NOMO-1 treated with dmso at 0.1 percent for 144 hours (cell line): Measurements from ENCODE around the gene P2RX5.
A peak's percentile ranks its signal among the peaks of the same experiment; 100 is the strongest.
"Not testable (repeated sequence)": the region's sequence is repeated elsewhere in the genome, so short reads cannot be mapped to it uniquely, and the experiment has no call there.

Experiments used
- DNase-seq: peaks from one replicate; lab custom pipeline; 2025; ENCODE audit not compliant: unreplicated experiment; lab: John Stamatoyannopoulos, UW

Gene P2RX5, protein sequence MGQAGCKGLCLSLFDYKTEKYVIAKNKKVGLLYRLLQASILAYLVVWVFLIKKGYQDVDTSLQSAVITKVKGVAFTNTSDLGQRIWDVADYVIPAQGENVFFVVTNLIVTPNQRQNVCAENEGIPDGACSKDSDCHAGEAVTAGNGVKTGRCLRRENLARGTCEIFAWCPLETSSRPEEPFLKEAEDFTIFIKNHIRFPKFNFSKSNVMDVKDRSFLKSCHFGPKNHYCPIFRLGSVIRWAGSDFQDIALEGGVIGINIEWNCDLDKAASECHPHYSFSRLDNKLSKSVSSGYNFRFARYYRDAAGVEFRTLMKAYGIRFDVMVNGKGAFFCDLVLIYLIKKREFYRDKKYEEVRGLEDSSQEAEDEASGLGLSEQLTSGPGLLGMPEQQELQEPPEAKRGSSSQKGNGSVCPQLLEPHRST

DNA sequence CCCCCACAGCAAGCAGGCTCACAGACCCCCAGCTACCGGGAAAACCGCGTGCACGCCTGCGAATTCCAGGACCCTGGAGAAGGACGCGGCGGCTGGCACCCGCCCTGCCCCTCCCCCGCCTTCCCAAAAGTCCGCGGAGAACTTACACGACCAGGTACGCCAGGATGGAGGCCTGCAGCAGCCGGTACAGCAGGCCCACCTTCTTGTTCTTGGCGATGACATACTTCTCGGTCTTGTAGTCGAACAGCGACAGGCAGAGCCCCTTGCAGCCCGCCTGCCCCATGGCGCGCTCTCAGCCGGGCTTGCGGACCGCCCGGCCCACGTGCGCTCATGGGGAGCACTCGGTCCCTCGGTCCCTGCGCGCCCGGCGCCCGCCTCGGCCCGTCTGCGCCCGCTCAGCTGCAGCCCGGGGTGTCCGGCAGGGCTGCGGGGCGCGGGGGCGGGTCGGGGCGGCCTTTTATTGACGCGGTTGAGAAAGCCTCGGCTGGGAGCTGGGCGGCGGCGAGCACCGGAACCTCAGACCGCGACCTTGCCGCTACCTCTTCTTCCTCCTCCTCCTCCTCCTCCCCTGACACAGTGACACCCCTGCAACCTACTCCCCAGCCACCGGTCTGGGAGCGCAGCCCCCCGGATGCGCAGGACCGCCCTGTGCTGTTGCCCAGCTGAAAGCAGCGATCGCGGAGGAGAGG, at the start of gene P2RX5:
Gene P2RX5 (minus strand): TSS at position 433 of the 689 bp plus-strand sequence. CDS start 150 bp downstream, at position 283.
- DNase-seq: peak; percentile 12

DNA sequence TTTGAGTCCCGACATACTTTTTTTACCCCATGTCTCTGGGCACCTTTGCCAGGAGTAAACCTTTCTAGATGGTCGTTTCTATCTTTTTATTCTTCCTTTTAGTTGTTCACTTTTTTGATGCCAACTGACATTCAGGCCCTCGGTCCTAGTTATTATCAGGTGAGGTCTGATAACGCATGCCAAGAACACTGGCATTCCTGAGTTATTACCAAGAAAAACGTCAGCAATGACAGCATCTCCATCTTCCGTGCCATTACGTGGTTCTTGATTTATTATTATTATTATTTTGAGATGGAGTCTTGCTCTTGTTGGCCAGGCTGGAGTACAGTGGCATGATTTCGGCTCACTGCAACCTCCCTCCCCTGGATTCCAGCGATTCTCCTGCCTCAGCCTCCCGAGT, 49.1 kb upstream of the P2RX5 start:
- DNase-seq: no peak

DNA sequence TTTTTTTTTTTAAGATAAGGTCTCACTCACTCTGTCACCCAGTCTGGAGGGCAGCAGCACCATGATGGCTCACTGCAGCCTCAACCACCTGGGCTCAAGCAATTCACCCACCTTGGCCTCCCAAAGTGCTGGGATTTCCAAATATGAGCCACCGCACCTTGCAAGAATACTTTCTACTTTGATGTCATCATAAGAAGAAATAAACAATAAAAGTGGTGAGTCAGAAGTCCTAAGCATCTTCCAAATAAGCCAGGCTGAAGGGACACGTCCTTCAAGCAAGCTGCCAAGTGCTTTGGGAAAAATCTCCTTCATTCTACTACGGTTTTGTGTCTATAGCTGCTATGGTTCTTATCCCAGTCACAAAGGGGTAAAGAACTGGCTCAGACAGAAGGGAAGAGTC, 48.1 kb upstream of the P2RX5 start:
- no peak for DNase-seq

DNA sequence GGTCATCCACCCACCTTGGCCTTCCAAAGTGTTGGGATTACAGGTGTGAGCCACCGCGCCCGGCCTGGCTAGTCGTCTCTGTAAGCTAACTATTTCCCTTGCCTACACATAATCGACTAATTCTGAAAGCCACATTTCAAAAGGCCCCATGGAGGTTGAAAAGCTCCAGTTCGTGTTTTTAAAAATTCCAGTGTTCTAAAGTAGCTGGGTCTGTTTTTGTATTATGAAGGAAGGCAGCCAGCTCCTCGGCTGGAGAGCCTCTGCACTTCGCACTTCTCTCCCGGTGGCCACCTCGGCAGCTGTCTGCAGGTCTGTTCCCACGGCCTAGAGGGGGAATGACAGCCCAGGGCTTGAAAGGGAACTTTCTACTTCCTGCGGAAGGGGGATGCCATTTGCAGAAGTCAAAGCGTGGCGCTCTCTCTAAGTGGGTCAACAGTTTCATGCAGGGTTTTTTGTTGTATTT, 44.7 kb upstream of the P2RX5 start:
- peak; percentile 75 for DNase-seq

DNA sequence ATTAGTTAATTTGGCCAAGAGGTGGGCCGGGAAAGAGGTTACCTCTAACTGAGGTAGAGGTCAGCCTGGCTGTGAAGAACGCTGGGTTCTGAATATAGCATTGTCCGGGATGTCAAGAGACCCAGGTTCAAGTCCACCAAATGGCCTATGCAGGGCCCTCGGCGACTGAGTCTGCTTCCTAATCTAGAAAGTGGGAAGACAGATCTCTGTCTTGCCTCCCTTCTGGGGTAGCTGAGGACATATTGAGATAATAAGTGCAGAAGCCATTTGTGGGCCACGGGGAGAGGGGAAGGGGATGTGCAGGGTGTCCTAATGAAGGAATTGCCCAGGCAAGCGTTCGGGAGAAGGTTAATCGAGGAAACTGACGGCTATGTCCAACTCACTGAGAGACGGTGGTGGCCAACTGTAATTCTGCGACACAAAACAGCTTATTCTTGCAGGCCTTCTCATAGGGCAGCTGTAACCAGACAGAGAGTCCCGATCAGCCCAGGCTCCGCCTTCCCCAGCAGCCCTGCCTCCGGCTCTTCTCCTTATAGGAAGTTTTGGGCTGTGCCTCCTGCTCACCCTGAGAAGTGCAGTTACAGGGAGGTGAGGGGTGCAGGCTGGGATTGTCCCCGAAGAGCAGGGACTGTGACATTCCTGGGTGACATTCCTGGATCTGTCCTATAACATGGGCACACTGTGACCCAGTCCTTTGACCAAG, 43.6 kb upstream of the P2RX5 start:
- DNase-seq: no peak

DNA sequence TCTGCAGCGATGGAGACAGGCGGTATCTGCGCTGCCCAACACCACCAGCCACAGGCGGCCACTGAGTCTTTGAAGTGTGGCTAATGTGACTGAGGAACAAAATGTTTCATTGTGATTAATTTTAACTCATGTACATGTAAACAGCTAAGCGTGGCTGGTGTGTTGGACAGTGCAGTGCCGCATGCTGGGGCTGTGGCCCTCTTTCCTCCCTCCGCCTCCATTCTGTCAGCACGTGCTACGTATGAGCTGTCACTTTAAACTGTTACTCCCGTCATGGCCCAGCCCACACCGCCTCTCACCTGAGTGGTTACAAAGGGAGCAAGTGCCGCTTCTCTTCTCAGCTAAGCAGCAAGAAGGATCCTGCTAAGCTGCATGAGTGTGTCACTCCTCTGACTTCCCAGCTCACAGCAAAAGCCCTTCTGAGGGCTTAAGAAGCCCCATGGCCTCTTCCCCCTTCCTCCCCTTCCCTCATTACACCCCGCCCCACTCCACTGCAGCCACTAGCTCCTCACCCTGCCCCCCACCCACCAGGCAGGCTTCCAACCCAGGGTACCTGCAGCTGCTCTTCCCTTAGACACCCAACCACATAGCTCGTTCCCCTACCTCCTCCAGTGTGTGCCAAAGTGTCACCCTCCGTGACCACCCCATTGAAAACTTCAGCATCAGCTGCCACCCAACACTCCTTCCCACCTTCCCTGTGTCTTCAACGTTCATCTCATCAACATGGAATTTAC, 42.8 kb upstream of the P2RX5 start:
- DNase-seq: no peak

DNA sequence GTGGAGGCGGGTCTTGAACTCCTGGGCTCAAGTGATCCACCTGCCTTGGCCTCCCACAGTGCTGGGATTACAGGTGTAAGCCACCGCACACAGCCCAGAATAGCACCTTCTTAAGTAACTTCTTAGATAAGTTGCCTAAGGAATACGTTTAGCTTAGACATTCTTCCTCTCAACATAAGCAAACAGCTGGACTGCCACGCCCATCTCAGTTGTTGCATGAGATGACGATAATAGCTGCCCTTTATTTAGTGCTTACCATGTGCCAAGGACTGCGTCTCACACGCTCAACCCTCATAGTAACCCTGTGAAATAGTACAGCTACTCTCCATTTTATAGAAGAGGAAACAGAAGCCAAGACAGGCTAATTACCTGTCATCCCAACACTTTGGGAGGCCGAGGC, 39.6 kb upstream of the P2RX5 start:
- peak; percentile 20 for DNase-seq

DNA sequence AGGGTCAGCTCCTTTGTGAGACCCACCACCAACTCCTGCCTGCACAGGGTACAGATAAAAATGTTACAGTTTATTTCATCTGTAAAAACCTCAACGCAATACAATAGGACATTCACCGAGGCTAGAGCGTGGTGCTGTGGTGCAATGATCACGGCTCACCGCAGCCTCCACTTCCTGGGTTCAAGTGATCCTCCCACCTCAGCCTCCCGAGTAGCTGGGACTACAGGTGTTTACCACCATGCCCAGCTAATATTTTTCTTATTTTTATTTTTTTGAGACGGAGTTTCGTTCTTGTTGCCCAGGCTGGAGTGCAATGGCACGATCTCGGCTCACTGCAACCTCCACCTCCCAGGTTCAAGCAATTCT, 38.9 kb upstream of the P2RX5 start:
- DNase-seq: not testable (repeated sequence)

DNA sequence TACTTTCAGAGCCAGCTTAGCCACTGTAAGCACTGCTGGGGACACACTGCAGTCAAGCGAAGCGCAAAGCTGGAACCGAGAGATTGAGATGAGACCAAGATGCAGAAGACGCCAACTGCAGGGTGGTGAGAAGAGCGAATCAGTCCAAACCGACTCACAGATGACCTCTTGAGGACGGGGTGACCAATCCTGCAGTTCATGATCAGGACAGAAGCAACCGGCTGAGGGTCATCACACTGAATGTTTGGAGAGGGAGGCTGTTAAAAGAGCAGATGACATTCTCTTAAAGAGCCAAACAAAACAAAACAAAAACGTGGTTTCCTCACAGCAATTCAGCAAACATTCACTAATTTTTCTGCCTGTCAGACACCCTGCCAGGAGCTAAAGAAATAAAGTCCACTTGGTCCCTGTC, 36.3 kb upstream of the P2RX5 start:
- DNase-seq: no peak

DNA sequence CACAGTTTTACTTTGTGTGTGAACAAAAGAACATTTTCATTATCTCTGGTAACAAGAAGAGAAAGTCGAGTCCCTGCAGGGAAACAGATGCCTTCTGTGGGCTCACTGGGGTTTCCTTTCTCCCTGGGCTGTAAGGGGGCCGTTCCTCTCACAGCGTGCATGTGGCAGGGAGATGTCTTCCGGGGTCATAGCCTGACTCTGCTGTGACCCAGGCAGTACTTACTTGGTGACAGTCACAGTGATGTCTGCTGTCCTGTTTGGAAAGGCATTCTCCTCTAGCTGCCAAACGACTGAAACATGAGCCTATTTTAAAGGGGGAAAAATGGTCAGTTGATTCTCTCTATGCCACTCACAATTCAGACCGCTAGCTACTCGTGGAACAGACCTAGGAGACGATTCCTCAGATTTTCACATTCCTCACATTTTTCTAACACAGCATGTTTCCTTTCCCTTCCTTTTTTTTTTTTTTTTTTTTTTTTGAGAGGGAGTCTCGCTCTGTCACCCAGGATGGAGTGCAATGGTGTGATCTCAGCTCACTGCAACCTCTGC, 35.0 kb upstream of the P2RX5 start:
- DNase-seq: no peak

DNA sequence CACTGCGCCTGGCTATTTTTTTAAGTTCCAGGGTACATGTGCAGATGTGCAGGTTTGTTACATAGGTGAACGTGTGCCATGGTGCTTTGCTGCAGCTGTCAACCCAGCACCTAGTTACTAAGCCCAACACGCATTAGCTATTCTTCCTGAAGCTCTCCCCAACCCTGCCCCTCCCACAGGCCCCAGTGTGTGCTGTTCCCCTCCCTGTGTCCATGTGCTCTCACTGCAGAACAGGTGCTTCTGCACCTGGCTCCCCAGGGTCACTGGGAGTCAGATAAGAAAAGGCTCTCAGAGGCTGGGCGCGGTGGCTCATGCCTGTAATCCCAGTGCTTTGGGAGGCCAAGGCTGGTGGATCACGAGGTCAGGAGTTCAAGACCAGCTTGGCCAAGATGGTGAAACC, 33.9 kb upstream of the P2RX5 start:
- DNase-seq: no peak

DNA sequence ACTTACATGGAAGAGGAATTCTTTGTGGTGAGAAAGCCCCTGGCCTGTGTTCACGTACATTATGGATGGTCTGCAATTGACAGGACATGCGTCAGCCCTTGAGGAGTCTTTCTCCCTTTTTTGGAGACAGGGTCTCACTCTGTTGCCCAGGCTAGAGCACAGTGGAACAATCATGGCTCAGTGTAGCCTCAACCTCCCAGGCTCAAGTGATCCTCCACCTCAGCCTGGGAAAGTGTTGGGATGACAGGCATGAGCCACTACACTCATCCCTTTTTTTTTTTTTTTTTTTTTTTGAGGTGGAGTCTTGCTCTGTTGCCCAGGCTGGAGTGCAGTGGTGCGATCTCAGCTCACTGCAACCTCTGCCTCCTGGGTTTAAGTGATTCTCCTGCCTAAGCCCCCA, 32.1 kb upstream of the P2RX5 start:
- DNase-seq: not testable (repeated sequence)

DNA sequence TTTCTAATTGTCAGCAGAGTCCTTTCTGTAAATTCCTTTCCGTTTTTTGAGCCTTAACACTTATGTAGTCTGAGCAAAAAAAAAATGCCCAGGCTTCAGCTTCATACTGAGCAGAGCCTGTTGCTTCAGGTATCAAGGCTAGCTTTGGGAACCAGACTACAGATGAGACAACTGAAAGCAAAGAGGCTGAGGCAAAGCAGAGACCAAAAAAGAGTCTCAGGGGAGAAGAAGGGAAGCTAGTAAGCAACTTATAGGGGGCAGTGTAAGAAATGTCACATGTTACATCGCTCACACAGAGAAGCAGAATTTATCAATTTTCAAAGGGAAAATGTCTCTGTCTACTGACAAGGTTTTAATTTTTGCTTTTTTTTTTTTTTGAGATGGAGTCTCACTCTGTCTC, 31.1 kb upstream of the P2RX5 start:
- no peak for DNase-seq

DNA sequence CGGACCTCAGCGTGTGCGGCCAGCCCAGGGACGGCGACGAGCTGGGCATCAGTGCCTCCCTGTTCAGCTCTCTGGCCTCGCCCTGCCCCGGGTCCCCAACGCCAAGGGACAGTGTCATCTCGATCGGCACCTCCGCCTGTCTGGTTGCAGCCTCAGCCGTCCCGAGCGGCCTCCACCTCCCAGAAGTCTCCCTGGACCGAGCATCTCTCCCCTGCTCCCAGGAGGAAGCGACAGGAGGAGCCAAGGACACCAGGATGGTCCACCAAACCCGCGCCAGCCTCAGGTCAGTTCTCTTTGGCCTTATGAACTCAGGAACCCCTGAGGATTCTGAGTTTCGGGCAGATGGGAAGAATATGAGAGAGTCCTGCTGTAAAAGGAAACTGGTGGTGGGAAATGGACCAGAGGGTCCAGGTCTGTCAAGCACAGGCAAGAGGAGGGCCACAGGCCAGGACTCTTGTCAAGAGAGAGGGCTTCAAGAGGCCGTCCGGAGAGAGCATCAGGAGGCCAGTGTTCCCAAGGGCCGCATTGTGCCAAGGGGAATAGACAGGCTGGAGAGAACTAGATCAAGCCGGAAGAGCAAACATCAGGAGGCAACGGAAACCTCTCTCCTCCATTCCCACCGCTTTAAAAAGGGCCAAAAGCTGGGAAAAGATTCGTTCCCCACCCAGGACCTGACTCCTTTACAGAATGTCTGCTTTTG, 28.6 kb upstream of the P2RX5 start:
- DNase-seq: no peak

DNA sequence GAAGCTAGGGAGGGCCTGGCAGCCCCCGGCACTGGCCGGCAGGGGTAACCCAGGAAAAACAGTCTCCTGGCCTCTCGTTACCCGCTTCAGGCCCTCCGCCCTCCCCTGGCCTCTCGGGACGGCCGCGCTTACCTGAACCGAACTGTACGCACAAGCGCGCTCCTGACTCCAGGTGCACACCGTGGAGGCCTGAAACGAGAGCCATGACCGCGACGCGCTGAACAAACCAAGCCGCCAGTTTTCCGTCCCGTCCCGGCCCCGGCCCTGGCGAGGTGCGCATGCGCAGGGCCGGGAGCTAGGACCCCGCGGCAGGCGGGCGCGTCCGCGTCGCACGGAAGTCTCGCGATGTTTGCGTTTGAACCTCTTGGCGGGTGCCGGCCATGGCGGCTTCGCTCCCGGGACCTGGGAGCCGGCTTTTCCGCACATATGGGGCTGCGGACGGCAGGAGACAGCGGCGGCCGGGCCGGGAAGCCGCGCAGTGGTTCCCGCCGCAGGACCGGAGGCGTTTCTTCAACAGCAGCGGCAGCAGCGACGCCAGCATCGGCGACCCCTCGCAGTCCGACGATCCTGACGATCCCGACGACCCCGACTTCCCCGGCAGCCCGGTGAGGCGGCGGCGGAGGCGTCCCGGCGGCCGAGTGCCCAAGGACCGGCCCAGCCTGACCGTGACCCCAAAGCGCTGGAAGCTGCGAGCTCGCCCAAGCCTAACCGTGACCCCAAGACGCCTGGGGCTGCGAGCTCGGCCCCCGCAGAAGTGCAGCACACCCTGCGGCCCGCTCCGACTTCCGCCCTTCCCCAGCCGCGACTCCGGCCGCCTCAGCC, 27.8 kb upstream of the P2RX5 start, which contains the start of gene HASPIN:
Gene HASPIN (plus strand): TSS at position 348 of the 822 bp plus-strand sequence. CDS start 33 bp downstream, at position 381.
- DNase-seq: peak; percentile 87

DNA sequence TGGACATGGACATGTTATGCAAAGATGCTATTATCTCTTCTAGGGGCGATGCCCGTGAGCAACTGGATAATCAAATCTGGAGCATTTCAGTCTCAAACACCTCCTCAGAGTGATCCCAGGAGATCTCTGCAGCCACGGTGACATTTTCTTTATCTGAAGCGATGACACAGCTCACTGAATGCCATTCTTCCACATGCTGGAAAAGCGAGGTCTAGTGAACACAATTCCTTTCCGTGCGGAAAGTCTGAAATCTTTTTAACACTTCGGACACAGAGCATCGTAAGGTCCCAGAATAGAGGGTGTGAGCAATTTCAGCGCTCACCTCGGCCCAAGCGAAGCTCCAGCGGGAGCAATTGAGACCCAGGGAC, 27.2 kb upstream of the P2RX5 start:
- DNase-seq: no peak

DNA sequence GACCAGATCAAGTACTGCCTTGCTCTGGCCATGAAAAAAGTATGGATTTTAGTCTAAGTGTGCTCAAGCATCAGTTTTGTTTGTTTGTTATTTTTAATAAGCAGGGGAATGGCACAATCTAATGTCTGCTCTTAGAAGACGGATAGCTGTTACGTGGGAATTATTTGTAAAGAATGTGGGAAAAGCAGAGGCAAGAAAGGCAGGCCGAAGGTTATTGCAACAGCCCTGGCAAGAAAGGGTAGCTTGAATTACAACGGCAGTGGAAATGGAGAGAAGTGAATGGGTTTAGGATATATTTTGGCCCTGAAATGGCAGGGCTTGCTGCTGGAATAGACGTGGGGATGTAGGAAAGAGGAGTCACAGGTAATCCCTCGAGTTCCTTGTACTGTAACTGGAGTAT, 26.8 kb upstream of the P2RX5 start:
- DNase-seq: no peak

DNA sequence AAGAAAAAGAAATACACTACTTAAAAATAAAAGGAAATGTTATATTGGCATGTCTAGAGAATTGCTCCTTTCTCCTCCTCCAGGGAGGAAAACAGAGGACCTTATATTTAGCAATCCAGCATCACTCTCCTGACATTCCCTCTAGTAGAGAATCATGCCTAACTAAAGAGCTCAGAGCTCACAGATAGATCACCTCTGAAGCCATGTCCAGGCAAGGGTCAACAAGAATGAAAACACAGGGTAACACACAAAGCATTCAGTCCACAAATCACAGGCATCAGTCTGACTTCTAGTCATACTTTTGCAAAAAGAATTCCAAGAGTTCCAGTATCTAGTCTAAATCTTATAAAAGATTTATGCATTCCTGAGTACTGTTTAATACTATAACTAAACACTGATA, 23.3 kb upstream of the P2RX5 start:
- no peak for DNase-seq

DNA sequence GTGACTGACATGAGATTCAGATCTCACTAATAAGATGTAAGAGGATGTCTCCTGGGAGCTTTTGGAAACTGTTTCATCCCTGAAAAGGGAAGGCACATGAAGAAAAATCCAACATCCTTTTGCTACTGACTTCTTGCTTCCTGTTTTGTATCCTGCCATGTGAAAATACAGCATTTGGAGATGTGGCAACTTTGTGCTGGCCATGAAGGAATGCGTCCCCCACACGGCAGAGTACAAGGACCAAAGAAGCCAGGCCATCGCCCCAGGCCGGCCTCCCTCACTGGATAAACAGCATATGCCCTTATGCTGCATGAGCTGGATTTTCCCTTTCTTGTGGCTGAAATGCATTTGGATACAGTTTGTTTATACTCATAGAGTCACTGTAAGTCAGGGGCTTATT, 22.2 kb upstream of the P2RX5 start:
- DNase-seq: no peak
